WTC11 (cell line): ENCODE data around the gene MTUS2.

ENCODE experiments used
- CREB1 ChIP-seq: sonication (generic); formaldehyde crosslinking; IDR thresholded peaks from 2 replicates; pipeline ENCODE4 v1.8.0; 2023; ENCODE audit warnings: mild to moderate bottlenecking, missing genetic modification reagents
- JUN ChIP-seq: sonication (generic); formaldehyde crosslinking; IDR thresholded peaks from 2 replicates; pipeline ENCODE4 v1.8.0; 2023; ENCODE audit warnings: mild to moderate bottlenecking, missing genetic modification reagents
- TF ChIP-seq, protein P1 (sequence below): sonication (generic); formaldehyde crosslinking; IDR thresholded peaks from 2 replicates; pipeline ENCODE4 v1.8.0; 2022; ENCODE audit warnings: mild to moderate bottlenecking, missing genetic modification reagents

DNA sequence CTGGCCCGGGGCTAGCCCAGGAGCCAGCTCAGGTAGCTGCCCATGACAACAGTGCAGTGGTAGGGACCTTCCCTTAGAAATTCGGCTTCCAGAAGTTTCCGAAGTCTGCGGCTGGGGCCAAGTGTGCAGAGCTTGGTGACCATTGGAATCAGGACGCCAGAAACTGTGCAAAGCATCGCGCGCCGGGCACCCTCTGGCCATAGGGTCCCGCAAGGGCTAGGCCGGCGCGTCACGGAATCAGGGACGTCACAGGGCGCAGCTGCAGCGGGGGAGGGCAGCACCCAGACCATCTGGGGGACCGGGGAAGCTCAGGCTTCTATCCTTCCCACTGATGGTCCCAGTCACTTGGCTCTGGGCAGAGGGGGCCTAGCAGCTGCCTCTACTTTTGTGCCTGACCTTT lies 219.1 kb downstream of the MTUS2 start:
- no peak for TF ChIP-seq JUN (CRISPR knock-in tag)
- TF ChIP-seq, protein P1, sequence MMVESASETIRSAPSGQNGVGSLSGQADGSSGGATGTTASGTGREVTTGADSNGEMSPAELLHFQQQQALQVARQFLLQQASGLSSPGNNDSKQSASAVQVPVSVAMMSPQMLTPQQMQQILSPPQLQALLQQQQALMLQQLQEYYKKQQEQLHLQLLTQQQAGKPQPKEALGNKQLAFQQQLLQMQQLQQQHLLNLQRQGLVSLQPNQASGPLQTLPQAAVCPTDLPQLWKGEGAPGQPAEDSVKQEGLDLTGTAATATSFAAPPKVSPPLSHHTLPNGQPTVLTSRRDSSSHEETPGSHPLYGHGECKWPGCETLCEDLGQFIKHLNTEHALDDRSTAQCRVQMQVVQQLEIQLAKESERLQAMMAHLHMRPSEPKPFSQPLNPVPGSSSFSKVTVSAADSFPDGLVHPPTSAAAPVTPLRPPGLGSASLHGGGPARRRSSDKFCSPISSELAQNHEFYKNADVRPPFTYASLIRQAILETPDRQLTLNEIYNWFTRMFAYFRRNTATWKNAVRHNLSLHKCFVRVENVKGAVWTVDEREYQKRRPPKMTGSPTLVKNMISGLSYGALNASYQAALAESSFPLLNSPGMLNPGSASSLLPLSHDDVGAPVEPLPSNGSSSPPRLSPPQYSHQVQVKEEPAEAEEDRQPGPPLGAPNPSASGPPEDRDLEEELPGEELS = no peak
- TF ChIP-seq CREB1 (CRISPR knock-in tag) = no peak
